SHP77 (cell line): ENCODE measurements around the gene SDR42E1.

Source experiments
- DNase-seq, 2 experiments: peaks; one replicate each; lab custom pipeline; 2025; lab: John Stamatoyannopoulos, UW

SDR42E1 gene

GRCh38 chr16:81939164-81940056, 71.9 kb downstream of the SDR42E1 start:
- DNase-seq: no peak
